Muscle layer of colon (tissue), 2 donors: ENCODE data around the gene CCDC167.

Experiments used
- H3K27ac ChIP-seq: one replicate; pipeline ENCODE4 v1.7.0; 2013; ENCODE audit warnings: low read depth, mild to moderate bottlenecking, low read length, moderate library complexity
- H3K27me3 ChIP-seq, 2 donors: one replicate each; pipeline ENCODE4 v1.7.0; 2013; ENCODE audit warnings: low read length in 2 of 2, mild to moderate bottlenecking in 2 of 2; ENCODE audit not compliant: insufficient read depth in 2 of 2, control insufficient read depth in 1 of 2
- H3K36me3 ChIP-seq: one replicate; pipeline ENCODE4 v1.7.0; 2013; ENCODE audit warnings: mild to moderate bottlenecking, low read length; ENCODE audit not compliant: insufficient read depth
- H3K4me1 ChIP-seq: one replicate; pipeline ENCODE4 v1.7.0; 2013; ENCODE audit warnings: mild to moderate bottlenecking, low read length; ENCODE audit not compliant: insufficient read depth
- H3K4me3 ChIP-seq, 2 donors: one replicate each; pipeline ENCODE4 v1.7.0; 2013; ENCODE audit warnings: low read length in 2 of 2, low read depth in 1 of 2, mild to moderate bottlenecking in 1 of 2, moderate library complexity in 1 of 2
- H3K9ac ChIP-seq: one replicate; pipeline ENCODE4 v1.7.0; 2013; ENCODE audit warnings: low read length
- H3K9me3 ChIP-seq: one replicate; pipeline ENCODE4 v1.7.0; 2013; ENCODE audit warnings: mild to moderate bottlenecking, low read length
- donor health status: abdominal sarcoma.
- donor health status: Adenocarcinoma of cecum.

CCDC167 gene

GRCh38 chr6:37528541-37528940 lies 28.8 kb upstream of the CCDC167 start:
- Histone ChIP-seq H3K27ac (no peak overlapping the region), H3K4me1 (no peaks in the 10 kb centered on the region), H3K36me3 (no peaks in the 10 kb centered on the region), H3K27me3 (peaks cover 0 to 16% of the 10 kb centered on the region in 2 donors), H3K9ac (no peak overlapping the region), H3K9me3 (no peaks in the 10 kb centered on the region), H3K4me3 (no peak overlapping the region)

GRCh38 chr6:37525460-37526357 lies 26.0 kb upstream of the CCDC167 start:
- no peaks in the 10 kb centered on the region for H3K27me3 ChIP-seq
- no peak overlapping the region for H3K4me3 ChIP-seq
- H3K27ac ChIP-seq, result no peak overlapping the region
- no peak overlapping the region for H3K9ac ChIP-seq
- H3K36me3 ChIP-seq, result no peaks in the 10 kb centered on the region
- no peaks in the 10 kb centered on the region for H3K4me1 ChIP-seq
- no peaks in the 10 kb centered on the region for H3K9me3 ChIP-seq

GRCh38 chr6:37524970-37525318 lies 25.3 kb upstream of the CCDC167 start:
- Histone ChIP-seq H3K36me3 (no peaks in the 10 kb centered on the region), H3K4me3 (no peak overlapping the region), H3K27ac (no peak overlapping the region), H3K9me3 (no peaks in the 10 kb centered on the region), H3K27me3 (no peaks in the 10 kb centered on the region), H3K9ac (no peak overlapping the region), H3K4me1 (no peaks in the 10 kb centered on the region)

- Histone ChIP-seq H3K36me3 (no peaks in the 10 kb centered on the region), H3K9ac (no peak overlapping the region), H3K9me3 (no peaks in the 10 kb centered on the region), H3K27me3 (no peaks in the 10 kb centered on the region), H3K27ac (no peak overlapping the region), H3K4me3 (no peak overlapping the region), H3K4me1 (no peaks in the 10 kb centered on the region)
Measured at GRCh38 chr6:37524025-37524969, 24.6 kb upstream of the CCDC167 start.

GRCh38 chr6:37523412-37523811 lies 23.7 kb upstream of the CCDC167 start:
- Histone ChIP-seq H3K4me3 (no peak overlapping the region), H3K36me3 (no peaks in the 10 kb centered on the region), H3K9me3 (no peaks in the 10 kb centered on the region), H3K9ac (no peak overlapping the region), H3K27ac (no peak overlapping the region), H3K27me3 (no peaks in the 10 kb centered on the region), H3K4me1 (no peaks in the 10 kb centered on the region)

- Histone ChIP-seq H3K36me3 (no peaks in the 10 kb centered on the region), H3K9me3 (no peaks in the 10 kb centered on the region), H3K4me1 (no peaks in the 10 kb centered on the region), H3K27me3 (no peaks in the 10 kb centered on the region), H3K4me3 (no peak overlapping the region), H3K27ac (no peak overlapping the region), H3K9ac (no peak overlapping the region)
Measured at GRCh38 chr6:37522836-37523235, 23.1 kb upstream of the CCDC167 start.

- Histone ChIP-seq H3K27ac (no peak overlapping the region), H3K9me3 (no peaks in the 10 kb centered on the region), H3K4me3 (no peak overlapping the region), H3K27me3 (no peaks in the 10 kb centered on the region), H3K36me3 (no peaks in the 10 kb centered on the region), H3K4me1 (no peaks in the 10 kb centered on the region), H3K9ac (no peak overlapping the region)
Measured at GRCh38 chr6:37521674-37522073, 22.0 kb upstream of the CCDC167 start.

GRCh38 chr6:37520926-37521325 lies 21.2 kb upstream of the CCDC167 start:
- Histone ChIP-seq H3K27ac (no peak overlapping the region), H3K9ac (no peak overlapping the region), H3K9me3 (no peaks in the 10 kb centered on the region), H3K4me1 (peaks cover 6% of the 10 kb centered on the region), H3K4me3 (no peak overlapping the region), H3K36me3 (no peaks in the 10 kb centered on the region), H3K27me3 (no peaks in the 10 kb centered on the region)

GRCh38 chr6:37519461-37519860 lies 19.8 kb upstream of the CCDC167 start:
- H3K4me3 ChIP-seq, result no peak overlapping the region
- peaks cover 10% of the 10 kb centered on the region for H3K4me1 ChIP-seq
- no peak overlapping the region for H3K27ac ChIP-seq
- H3K9ac ChIP-seq, result no peak overlapping the region
- no peaks in the 10 kb centered on the region for H3K36me3 ChIP-seq
- H3K27me3 ChIP-seq, result no peaks in the 10 kb centered on the region
- no peaks in the 10 kb centered on the region for H3K9me3 ChIP-seq

- no peaks in the 10 kb centered on the region for H3K9me3 ChIP-seq
- H3K27ac ChIP-seq, result no peak overlapping the region
- H3K36me3 ChIP-seq, result no peaks in the 10 kb centered on the region
- no peak overlapping the region for H3K9ac ChIP-seq
- no peak overlapping the region for H3K4me3 ChIP-seq
- peaks cover 10% of the 10 kb centered on the region for H3K4me1 ChIP-seq
- H3K27me3 ChIP-seq, result peaks cover 0 to 3% of the 10 kb centered on the region in 2 donors
Measured at GRCh38 chr6:37518116-37518515, 18.4 kb upstream of the CCDC167 start.

GRCh38 chr6:37517411-37517812 lies 17.7 kb upstream of the CCDC167 start:
- Histone ChIP-seq H3K9me3 (no peaks in the 10 kb centered on the region), H3K27me3 (peaks cover 0 to 5% of the 10 kb centered on the region in 2 donors), H3K4me1 (peaks cover 10% of the 10 kb centered on the region), H3K9ac (no peak overlapping the region), H3K36me3 (no peaks in the 10 kb centered on the region), H3K27ac (no peak overlapping the region), H3K4me3 (no peak overlapping the region)
